GM18511 (cell line): ENCODE results near the gene NUMBL.
"Not testable (repeated sequence)": the region's sequence is repeated elsewhere in the genome, so short reads cannot be mapped to it uniquely, and the experiment has no call there.

Experiments
- ATAC-seq: cut with Tn5 transposase; IDR thresholded peaks from one replicate; pipeline ENCODE4 v1.9.1; 2021; ENCODE audit warnings: mild to moderate bottlenecking, moderate library complexity; ENCODE audit not compliant: unreplicated experiment

NUMBL gene

GRCh38 chr19:40638327-40638726, 52.1 kb downstream of the NUMBL start:
- ATAC-seq = no peak

- no peak for ATAC-seq
Measured at GRCh38 chr19:40633207-40633606, 57.2 kb downstream of the NUMBL start.

GRCh38 chr19:40632311-40633036, 58.0 kb downstream of the NUMBL start:
- no peak for ATAC-seq

GRCh38 chr19:40630571-40631160, 59.8 kb downstream of the NUMBL start:
- ATAC-seq = no peak

- no peak for ATAC-seq
Measured at GRCh38 chr19:40629346-40629745, 61.1 kb downstream of the NUMBL start.

GRCh38 chr19:40627486-40628279, 62.8 kb downstream of the NUMBL start:
- no peak for ATAC-seq

- no peak for ATAC-seq
Measured at GRCh38 chr19:40626918-40627317, 63.5 kb downstream of the NUMBL start.

GRCh38 chr19:40625406-40626120, 64.9 kb downstream of the NUMBL start:
- no peak for ATAC-seq

GRCh38 chr19:40624369-40625153, 65.9 kb downstream of the NUMBL start:
- ATAC-seq = not testable (repeated sequence)

GRCh38 chr19:40623403-40624251, 66.8 kb downstream of the NUMBL start:
- no peak for ATAC-seq

- ATAC-seq = no peak
Measured at GRCh38 chr19:40622773-40623075, 67.7 kb downstream of the NUMBL start.

GRCh38 chr19:40621966-40622772, 68.3 kb downstream of the NUMBL start:
- no peak for ATAC-seq

- no peak for ATAC-seq
Measured at GRCh38 chr19:40621283-40621682, 69.2 kb downstream of the NUMBL start.

GRCh38 chr19:40620161-40620485, 70.3 kb downstream of the NUMBL start:
- no peak for ATAC-seq

GRCh38 chr19:40619333-40620160, 70.9 kb downstream of the NUMBL start:
- no peak for ATAC-seq

- ATAC-seq = no peak
Measured at GRCh38 chr19:40617961-40618360, 72.5 kb downstream of the NUMBL start.

- ATAC-seq = no peak
Measured at GRCh38 chr19:40616941-40617340, 73.5 kb downstream of the NUMBL start.

- no peak for ATAC-seq
Measured at GRCh38 chr19:40616178-40616577, 74.3 kb downstream of the NUMBL start.
